Measurements from ENCODE around the gene EFNA3. TPM values are rescaled to one million over a fixed set of nuclear protein-coding genes. Genes with fewer than 3 reads are reported as not detected.

Gene EFNA3
- total RNA-seq, 4 donors from 2014 or later: 0.55 to 1.8 (median 1.6) TPM; not detected in 1

GRCh38 chr1:155032886-155033285 lies 45.8 kb upstream of the EFNA3 start:
- intact Hi-C loops (cut with DNase I; ENCODE audit: low total_unique reads): no loop called here

GRCh38 chr1:155033524-155033923 lies 45.1 kb upstream of the EFNA3 start, which contains the start of the genes DCST1 and DCST2:
Gene DCST1 (plus strand): TSS chr1:155033824. CDS start chr1:155034037, 213 bp downstream.
Gene DCST2 (minus strand): TSS chr1:155033781. CDS start chr1:155033701, 80 bp downstream.
- no peak for DNase-seq
- in situ Hi-C loops (cut with MboI; ENCODE audit: low sequenced_read_pairs in 4 of 4): no loop called here

More at GRCh38 chr1:155032886-155033285, 45.8 kb upstream of the EFNA3 start:
- DNase-seq (no peak), ATAC-seq (no peak)
- Histone ChIP-seq H3K27me3 (no peaks in the 10 kb centered on the region), H3K9me3 (no peaks in the 10 kb centered on the region), H3K36me3 (no peaks in the 10 kb centered on the region), H3K4me3 (no peak overlapping the region), H3K27ac (no peak overlapping the region), H3K4me1 (no peaks in the 10 kb centered on the region)
- TF ChIP-seq POLR2A (IDR thresholded peaks at IDR 0.05) (no peak), CTCF (IDR thresholded peaks at IDR 0.05 in 4 of 5, conservative IDR thresholded peaks at IDR 0.05 in 1 of 5) (no peak)
- in situ Hi-C loops (cut with MboI; ENCODE audit: low sequenced_read_pairs in 4 of 4): no loop called here

GRCh38 chr1:155034318-155035208 lies 44.1 kb upstream of the EFNA3 start:
- H3K4me1 ChIP-seq: peaks cover 0 to 10% of the 10 kb centered on the region in 2 donors
- intact Hi-C loops (cut with DNase I; ENCODE audit: low total_unique reads) (no loop called here), in situ Hi-C loops (cut with MboI; ENCODE audit: low sequenced_read_pairs in 4 of 4) (no loop called here)
- H3K9me3 ChIP-seq: no peaks in the 10 kb centered on the region
- no peaks in the 10 kb centered on the region for H3K27me3 ChIP-seq
- ATAC-seq (no peak), DNase-seq (no peak)
- no peak overlapping the region for H3K27ac ChIP-seq
- H3K36me3 ChIP-seq: no peaks in the 10 kb centered on the region
- TF ChIP-seq POLR2A (IDR thresholded peaks at IDR 0.05): no peak
- no peak for TF ChIP-seq CTCF (IDR thresholded peaks at IDR 0.05 in 4 of 5, conservative IDR thresholded peaks at IDR 0.05 in 1 of 5)
- H3K4me3 ChIP-seq: no peak overlapping the region

More at GRCh38 chr1:155033524-155033923, 45.1 kb upstream of the EFNA3 start, which contains the start of the genes DCST1 and DCST2:
- no peaks in the 10 kb centered on the region for H3K27me3 ChIP-seq
- H3K36me3 ChIP-seq: no peaks in the 10 kb centered on the region
- ATAC-seq: no peak
- intact Hi-C loops (cut with DNase I; ENCODE audit: low total_unique reads): no loop called here
- H3K4me1 ChIP-seq: peaks cover 0 to 2% of the 10 kb centered on the region in 2 donors
- H3K27ac ChIP-seq: no peak within 1 kb of the TSS
- H3K9me3 ChIP-seq: no peaks in the 10 kb centered on the region
- no peak within 1 kb of the TSS for H3K4me3 ChIP-seq
- TF ChIP-seq CTCF (IDR thresholded peaks at IDR 0.05 in 4 of 5, conservative IDR thresholded peaks at IDR 0.05 in 1 of 5) (no peak), POLR2A (IDR thresholded peaks at IDR 0.05) (no peak)

GRCh38 chr1:155035936-155036335 lies 42.7 kb upstream of the EFNA3 start:
- ATAC-seq (no peak), DNase-seq (no peak)
- no peaks in the 10 kb centered on the region for H3K27me3 ChIP-seq
- TF ChIP-seq POLR2A (IDR thresholded peaks at IDR 0.05): no peak
- in situ Hi-C loops (cut with MboI; ENCODE audit: low sequenced_read_pairs in 4 of 4) (no loop called here), intact Hi-C loops (cut with DNase I; ENCODE audit: low total_unique reads) (no loop called here)
- no peaks in the 10 kb centered on the region for H3K9me3 ChIP-seq
- no peaks in the 10 kb centered on the region for H3K36me3 ChIP-seq
- peaks cover 0 to 10% of the 10 kb centered on the region in 2 donors for H3K4me1 ChIP-seq
- no peak overlapping the region for H3K4me3 ChIP-seq
- no peak overlapping the region for H3K27ac ChIP-seq

- Histone ChIP-seq H3K4me1 (peaks cover 0 to 10% of the 10 kb centered on the region in 2 donors), H3K27ac (no peak overlapping the region), H3K4me3 (no peak overlapping the region), H3K27me3 (no peaks in the 10 kb centered on the region), H3K36me3 (no peaks in the 10 kb centered on the region), H3K9me3 (no peaks in the 10 kb centered on the region)
- in situ Hi-C loops (cut with MboI; ENCODE audit: low sequenced_read_pairs in 4 of 4) (no loop called here), intact Hi-C loops (cut with DNase I; ENCODE audit: low total_unique reads) (no loop called here)
- TF ChIP-seq CTCF (IDR thresholded peaks at IDR 0.05 in 4 of 5, conservative IDR thresholded peaks at IDR 0.05 in 1 of 5): no peak
- TF ChIP-seq POLR2A (IDR thresholded peaks at IDR 0.05): no peak
- ATAC-seq: no peak
- DNase-seq: no peak
Observed at GRCh38 chr1:155037043-155037442, 41.6 kb upstream of the EFNA3 start.

Measured in gastrocnemius medialis (tissue), 4 donors.